ENCODE results near the gene TBXA2R.

TBXA2R gene

GRCh38 chr19:3619631-3620012, 12.9 kb upstream of the TBXA2R start:
- no peak for DNase-seq (ENCODE audit: low read depth, low spot score)

GRCh38 chr19:3618811-3619630, 12.3 kb upstream of the TBXA2R start:
- no peak for DNase-seq (ENCODE audit: low read depth, low spot score)

GRCh38 chr19:3618144-3618810, 11.6 kb upstream of the TBXA2R start:
- DNase-seq (ENCODE audit: low read depth, low spot score): no peak

- no peak for DNase-seq (ENCODE audit: low read depth, low spot score)
These were observed 10.8 kb upstream of the TBXA2R start for GRCh38 chr19:3617463-3617862.

GRCh38 chr19:3615524-3616135, 9.0 kb upstream of the TBXA2R start:
- no peak for DNase-seq (ENCODE audit: low read depth, low spot score)

- no peak for DNase-seq (ENCODE audit: low read depth, low spot score)
These were observed 8.3 kb upstream of the TBXA2R start for GRCh38 chr19:3614858-3615505.

GRCh38 chr19:3613818-3614661, 7.4 kb upstream of the TBXA2R start:
- DNase-seq (ENCODE audit: low read depth, low spot score): no peak

GRCh38 chr19:3612901-3613741, 6.4 kb upstream of the TBXA2R start:
- no peak for DNase-seq (ENCODE audit: low read depth, low spot score)

GRCh38 chr19:3612330-3612729, 5.7 kb upstream of the TBXA2R start:
- DNase-seq (ENCODE audit: low read depth, low spot score): no peak

GRCh38 chr19:3611841-3612240, 5.2 kb upstream of the TBXA2R start:
- no peak for DNase-seq (ENCODE audit: low read depth, low spot score)

GRCh38 chr19:3610745-3611717, 4.4 kb upstream of the TBXA2R start:
- no peak for DNase-seq (ENCODE audit: low read depth, low spot score)

GRCh38 chr19:3609779-3610719, 3.4 kb upstream of the TBXA2R start:
- DNase-seq (ENCODE audit: low read depth, low spot score): no peak

- DNase-seq (ENCODE audit: low read depth, low spot score): no peak
These were observed 2.2 kb upstream of the TBXA2R start for GRCh38 chr19:3608750-3609322.

- DNase-seq (ENCODE audit: low read depth, low spot score): no peak
These were observed 1.5 kb upstream of the TBXA2R start for GRCh38 chr19:3608079-3608641.

- no peak for DNase-seq (ENCODE audit: low read depth, low spot score)
These were observed 816 bp upstream of the TBXA2R start for GRCh38 chr19:3607303-3608078.

GRCh38 chr19:3606174-3606689, 443 bp downstream of the TBXA2R start:
- no peak for DNase-seq (ENCODE audit: low read depth, low spot score)

Data from iPS DF 19.7 (cell line).